ENCODE measurements around the gene MMP12.
"Not testable (repeated sequence)": the region's sequence is repeated elsewhere in the genome, so short reads cannot be mapped to it uniquely, and the experiment has no call there.

Gene MMP12

DNA sequence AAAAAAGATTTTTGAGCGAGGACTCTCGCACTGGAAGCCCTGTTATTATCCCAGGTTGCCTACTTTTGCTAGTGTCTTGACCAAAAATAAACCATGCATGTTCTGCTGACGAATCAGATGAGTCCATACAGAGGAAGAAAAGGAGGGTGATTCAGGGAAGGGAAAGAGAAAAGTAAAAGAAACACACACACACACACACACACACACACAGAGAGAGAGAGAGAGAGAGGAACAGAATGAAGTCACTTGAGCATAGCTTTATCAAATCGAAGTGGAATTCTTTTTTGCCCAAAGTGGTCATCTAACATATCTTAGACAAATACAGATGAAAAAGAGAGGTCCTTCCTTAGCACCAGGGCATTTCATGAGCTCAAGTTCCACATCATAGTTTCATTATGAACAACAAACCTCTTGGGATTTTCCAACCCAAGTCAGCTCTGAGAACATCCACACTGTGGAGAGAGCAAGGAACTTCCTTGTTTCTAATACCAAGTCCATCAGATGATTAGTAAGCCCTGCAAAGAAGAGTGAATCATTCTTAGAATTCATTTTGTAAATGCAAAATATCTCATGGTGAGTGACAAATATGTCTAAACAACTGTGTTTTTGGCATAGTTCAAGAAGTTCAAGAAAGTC, 7.7 kb upstream of the MMP12 start:
- peak; percentile 21 for DNase-seq (ENCODE audit: low spot score)
- TF ChIP-seq, protein P1, sequence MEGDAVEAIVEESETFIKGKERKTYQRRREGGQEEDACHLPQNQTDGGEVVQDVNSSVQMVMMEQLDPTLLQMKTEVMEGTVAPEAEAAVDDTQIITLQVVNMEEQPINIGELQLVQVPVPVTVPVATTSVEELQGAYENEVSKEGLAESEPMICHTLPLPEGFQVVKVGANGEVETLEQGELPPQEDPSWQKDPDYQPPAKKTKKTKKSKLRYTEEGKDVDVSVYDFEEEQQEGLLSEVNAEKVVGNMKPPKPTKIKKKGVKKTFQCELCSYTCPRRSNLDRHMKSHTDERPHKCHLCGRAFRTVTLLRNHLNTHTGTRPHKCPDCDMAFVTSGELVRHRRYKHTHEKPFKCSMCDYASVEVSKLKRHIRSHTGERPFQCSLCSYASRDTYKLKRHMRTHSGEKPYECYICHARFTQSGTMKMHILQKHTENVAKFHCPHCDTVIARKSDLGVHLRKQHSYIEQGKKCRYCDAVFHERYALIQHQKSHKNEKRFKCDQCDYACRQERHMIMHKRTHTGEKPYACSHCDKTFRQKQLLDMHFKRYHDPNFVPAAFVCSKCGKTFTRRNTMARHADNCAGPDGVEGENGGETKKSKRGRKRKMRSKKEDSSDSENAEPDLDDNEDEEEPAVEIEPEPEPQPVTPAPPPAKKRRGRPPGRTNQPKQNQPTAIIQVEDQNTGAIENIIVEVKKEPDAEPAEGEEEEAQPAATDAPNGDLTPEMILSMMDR (IDR thresholded peaks at IDR 0.05; ENCODE audit: borderline replicate concordance, control extremely low read depth, extremely low read depth, insufficient read depth, missing control alignments), result no peak
- in situ Hi-C loops (cut with MboI; ENCODE audit: low sequenced_read_pairs, unreplicated experiment), result no loop called here

DNA sequence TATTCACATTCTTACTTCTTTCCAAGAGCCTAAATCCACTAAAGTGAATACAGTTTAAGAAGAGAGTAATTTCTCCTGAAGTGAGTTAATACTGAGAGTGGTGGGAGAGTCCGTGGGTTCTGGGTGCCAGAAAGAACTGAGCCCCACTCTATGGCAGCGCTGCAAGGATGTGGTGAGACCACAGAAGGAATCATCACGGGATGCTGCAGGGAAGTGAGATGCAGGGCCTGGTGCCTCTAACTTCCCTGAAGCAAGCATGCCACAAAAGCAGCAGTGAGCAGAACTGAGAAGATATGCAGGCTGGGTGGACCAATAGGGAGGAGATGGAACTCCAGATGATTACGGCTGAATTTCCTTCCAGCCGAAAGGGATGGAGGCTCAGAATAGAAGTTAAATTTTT, 5.0 kb upstream of the MMP12 start:
- DNase-seq (ENCODE audit: low spot score), result no peak
- TF ChIP-seq, protein P1 (IDR thresholded peaks at IDR 0.05; ENCODE audit: borderline replicate concordance, control extremely low read depth, extremely low read depth, insufficient read depth, missing control alignments), result no peak
- in situ Hi-C loops (cut with MboI; ENCODE audit: low sequenced_read_pairs, unreplicated experiment), result no loop called here

DNA sequence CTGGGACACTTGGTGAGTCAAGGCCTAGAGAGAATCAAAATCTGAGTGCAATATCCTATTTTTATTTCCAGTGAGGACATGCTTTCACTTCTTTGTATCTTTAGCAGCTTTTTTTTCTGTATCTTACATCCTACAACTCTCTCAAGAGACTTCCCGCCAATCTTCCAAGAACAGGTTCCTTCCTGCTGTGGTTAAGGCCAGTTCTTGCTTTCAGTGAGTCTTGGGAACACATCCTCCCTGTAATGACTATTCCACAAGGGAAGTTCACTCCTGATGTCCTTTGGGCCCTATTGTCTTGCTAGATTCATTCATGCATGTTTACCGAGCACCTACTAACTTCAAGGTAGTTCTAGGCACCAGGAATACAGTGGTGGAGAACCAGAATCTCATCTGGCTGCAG, 3.8 kb upstream of the MMP12 start:
- TF ChIP-seq, protein P1 (IDR thresholded peaks at IDR 0.05; ENCODE audit: borderline replicate concordance, control extremely low read depth, extremely low read depth, insufficient read depth, missing control alignments), result no peak
- in situ Hi-C loops (cut with MboI; ENCODE audit: low sequenced_read_pairs, unreplicated experiment), result no loop called here
- DNase-seq (ENCODE audit: low spot score), result no peak

DNA sequence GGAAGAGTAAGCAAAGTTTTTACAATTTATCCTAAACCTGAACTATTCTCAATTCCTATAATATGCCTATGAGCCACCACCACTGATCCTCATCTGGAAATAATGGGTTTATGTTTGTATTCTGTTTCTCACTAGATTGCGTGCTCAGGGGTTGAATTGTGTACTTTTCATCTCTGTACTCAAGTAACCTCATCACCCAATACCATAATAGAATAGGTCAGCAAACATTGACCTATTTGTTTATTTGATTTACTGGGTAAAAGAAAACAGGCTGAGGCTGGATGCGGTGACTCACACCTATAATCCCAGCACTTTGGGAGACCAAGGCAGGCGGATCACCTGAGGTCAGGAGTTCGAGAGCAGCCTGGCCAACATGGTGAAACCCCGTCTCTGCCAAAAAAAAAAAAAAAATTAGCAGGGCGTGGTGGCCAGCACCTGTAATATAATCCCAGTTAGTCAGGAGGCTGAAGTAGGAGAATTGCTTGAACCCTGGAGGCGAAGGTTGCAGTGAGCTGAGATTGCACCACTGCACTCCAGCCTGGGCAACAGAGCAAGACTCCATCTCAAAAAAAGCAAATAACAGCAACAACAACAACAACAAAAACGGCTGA, 5.3 kb downstream of the MMP12 start:
- DNase-seq (ENCODE audit: low spot score); in situ Hi-C loops (cut with MboI; ENCODE audit: low sequenced_read_pairs, unreplicated experiment): not testable (repeated sequence)

DNA sequence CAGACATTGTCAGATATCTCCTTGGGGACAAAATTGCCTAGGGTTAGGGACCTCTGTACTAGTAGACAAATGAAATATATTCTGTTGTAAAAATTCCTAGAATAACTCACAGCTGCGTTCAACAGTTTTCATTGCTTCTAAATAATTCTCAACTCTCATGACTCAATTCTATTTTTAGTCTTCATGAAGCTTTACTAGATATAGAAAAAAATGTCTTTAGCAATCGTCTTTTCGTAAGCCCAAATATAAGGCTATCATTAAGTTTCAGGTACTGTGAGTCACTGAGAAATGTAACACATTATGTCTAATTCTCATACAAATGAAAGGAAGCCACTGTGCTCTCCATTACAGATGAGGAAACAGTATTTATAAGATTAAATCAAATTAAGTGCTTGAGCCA, 6.4 kb downstream of the MMP12 start:
- in situ Hi-C loops (cut with MboI; ENCODE audit: low sequenced_read_pairs, unreplicated experiment), result no loop called here
- TF ChIP-seq, protein P1 (IDR thresholded peaks at IDR 0.05; ENCODE audit: borderline replicate concordance, control extremely low read depth, extremely low read depth, insufficient read depth, missing control alignments), result no peak
- DNase-seq (ENCODE audit: low spot score), result no peak

DNA sequence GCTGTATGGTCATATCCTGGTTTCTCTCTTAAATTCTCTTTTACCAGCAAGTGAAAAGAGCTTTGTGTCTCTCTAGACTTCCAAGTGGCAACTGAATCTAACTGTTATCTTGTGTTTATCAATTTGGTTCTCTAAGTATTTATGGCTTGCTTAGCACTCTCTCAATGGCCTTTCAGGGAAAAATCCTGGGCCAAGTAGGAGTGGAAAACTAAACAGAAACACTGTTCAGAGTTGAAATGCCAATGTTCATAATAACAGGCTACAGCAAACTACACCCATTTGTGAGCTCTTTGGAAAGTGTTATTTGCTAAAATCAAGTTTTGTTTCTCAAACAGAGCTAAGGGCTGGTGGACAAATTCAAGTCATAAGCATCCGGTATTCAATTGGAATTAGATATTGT, 10.1 kb downstream of the MMP12 start:
- in situ Hi-C loops (cut with MboI; ENCODE audit: low sequenced_read_pairs, unreplicated experiment), result no loop called here
- no peak for DNase-seq (ENCODE audit: low spot score)

DNA sequence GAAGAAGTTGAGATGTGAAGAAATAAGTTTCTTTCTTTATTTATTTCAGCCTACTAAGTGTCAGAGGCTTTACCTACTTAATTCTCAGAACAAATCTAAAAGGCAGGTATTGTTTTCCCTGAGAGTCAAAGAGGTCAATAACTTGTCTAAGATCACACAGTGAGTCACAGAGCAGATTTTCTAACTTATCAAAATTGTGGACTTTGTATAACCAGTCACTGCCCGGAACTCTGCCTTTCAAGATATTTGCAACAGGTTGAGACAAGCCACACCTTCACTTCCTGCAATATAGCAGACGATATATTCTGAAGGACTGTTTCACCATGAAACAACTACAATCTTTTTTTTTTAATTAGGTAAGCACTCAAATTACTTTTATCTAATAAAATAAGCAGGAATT, 20.8 kb downstream of the MMP12 start:
- TF ChIP-seq, protein P1 (IDR thresholded peaks at IDR 0.05; ENCODE audit: borderline replicate concordance, control extremely low read depth, extremely low read depth, insufficient read depth, missing control alignments), result no peak
- DNase-seq (ENCODE audit: low spot score), result no peak
- in situ Hi-C loops (cut with MboI; ENCODE audit: low sequenced_read_pairs, unreplicated experiment), result no loop called here

More for the DNA sequence above, 10.1 kb downstream of the MMP12 start:
- TF ChIP-seq, protein P1 (IDR thresholded peaks at IDR 0.05; ENCODE audit: borderline replicate concordance, control extremely low read depth, extremely low read depth, insufficient read depth, missing control alignments), result no peak
